Measurements from ENCODE around the gene SLC38A3. TPM values are rescaled to one million over a fixed set of nuclear protein-coding genes. Genes with fewer than 3 reads are reported as not detected.

SLC38A3 gene
- total RNA-seq, 1 donor from 2014 or later: not detected

GRCh38 chr3:50269460-50269859 is 64.4 kb downstream of the SLC38A3 start:
- intact Hi-C loops (cut with DNase I): no loop called here
- ATAC-seq: no peak
- peak overlapping the region; percentile 93 for H3K27ac ChIP-seq
- TF ChIP-seq, protein P1, sequence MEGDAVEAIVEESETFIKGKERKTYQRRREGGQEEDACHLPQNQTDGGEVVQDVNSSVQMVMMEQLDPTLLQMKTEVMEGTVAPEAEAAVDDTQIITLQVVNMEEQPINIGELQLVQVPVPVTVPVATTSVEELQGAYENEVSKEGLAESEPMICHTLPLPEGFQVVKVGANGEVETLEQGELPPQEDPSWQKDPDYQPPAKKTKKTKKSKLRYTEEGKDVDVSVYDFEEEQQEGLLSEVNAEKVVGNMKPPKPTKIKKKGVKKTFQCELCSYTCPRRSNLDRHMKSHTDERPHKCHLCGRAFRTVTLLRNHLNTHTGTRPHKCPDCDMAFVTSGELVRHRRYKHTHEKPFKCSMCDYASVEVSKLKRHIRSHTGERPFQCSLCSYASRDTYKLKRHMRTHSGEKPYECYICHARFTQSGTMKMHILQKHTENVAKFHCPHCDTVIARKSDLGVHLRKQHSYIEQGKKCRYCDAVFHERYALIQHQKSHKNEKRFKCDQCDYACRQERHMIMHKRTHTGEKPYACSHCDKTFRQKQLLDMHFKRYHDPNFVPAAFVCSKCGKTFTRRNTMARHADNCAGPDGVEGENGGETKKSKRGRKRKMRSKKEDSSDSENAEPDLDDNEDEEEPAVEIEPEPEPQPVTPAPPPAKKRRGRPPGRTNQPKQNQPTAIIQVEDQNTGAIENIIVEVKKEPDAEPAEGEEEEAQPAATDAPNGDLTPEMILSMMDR (IDR thresholded peaks at IDR 0.05): no peak
- no peak for DNase-seq
- peaks cover 76% of the 10 kb centered on the region for H3K4me1 ChIP-seq
- no peaks in the 10 kb centered on the region for H3K9me3 ChIP-seq
- peaks cover 1% of the 10 kb centered on the region for H3K27me3 ChIP-seq (ENCODE audit: low read depth)
- peak overlapping the region; percentile 62 for H3K4me3 ChIP-seq
- H3K36me3 ChIP-seq: no peaks in the 10 kb centered on the region

- Histone ChIP-seq H3K36me3 (no peaks in the 10 kb centered on the region), H3K27me3 (ENCODE audit: low read depth) (peaks cover 6% of the 10 kb centered on the region), H3K4me3 (peak overlapping the region; percentile 62), H3K27ac (peak overlapping the region; percentile 93), H3K9me3 (no peaks in the 10 kb centered on the region), H3K4me1 (peaks cover 74% of the 10 kb centered on the region)
- TF ChIP-seq, protein P1 (IDR thresholded peaks at IDR 0.05): no peak
- no peak for ATAC-seq
- intact Hi-C loops (cut with DNase I): no loop called here
- DNase-seq: no peak
Measured at GRCh38 chr3:50269977-50270413, 64.9 kb downstream of the SLC38A3 start.

- H3K27ac ChIP-seq: peak overlapping the region; percentile 18
- H3K9me3 ChIP-seq: no peaks in the 10 kb centered on the region
- H3K27me3 ChIP-seq (ENCODE audit: low read depth): peaks cover 13% of the 10 kb centered on the region
- peak overlapping the region; percentile 62 for H3K4me3 ChIP-seq
- peaks cover 68% of the 10 kb centered on the region for H3K4me1 ChIP-seq
- TF ChIP-seq, protein P1 (IDR thresholded peaks at IDR 0.05): no peak
- intact Hi-C loops (cut with DNase I): no loop called here
- ATAC-seq (no peak), DNase-seq (no peak)
- H3K36me3 ChIP-seq: no peaks in the 10 kb centered on the region
Measured at GRCh38 chr3:50270422-50271224, 65.6 kb downstream of the SLC38A3 start.

Small RNAs within 50 kb of the gene (microRNA-seq; reads per million reads assigned to microRNA genes)
- gene MIR566 (ENCODE audit: borderline number of aligned reads) (not detected), gene MIR5787 (ENCODE audit: borderline number of aligned reads) (not detected)

Other genes with a start within 250 kb of the SLC38A3 start
- gene RBM5, start 116.4 kb upstream of the SLC38A3 start, total RNA-seq: 153 TPM
- gene SEMA3F, start 49.9 kb upstream of the SLC38A3 start, total RNA-seq: 44.7 TPM
- gene GNAT1, start 13.7 kb upstream of the SLC38A3 start, total RNA-seq: not detected
- 372 TPM for gene GNAI2, start 30.9 kb downstream of the SLC38A3 start, total RNA-seq
- 77.6 TPM for gene SEMA3B, start 63.9 kb downstream of the SLC38A3 start, total RNA-seq
- gene LSMEM2, start 73.8 kb downstream of the SLC38A3 start, total RNA-seq: not detected
- 66.9 TPM for gene IFRD2, start 87.2 kb downstream of the SLC38A3 start, total RNA-seq
- gene HYAL3, start 94.1 kb downstream of the SLC38A3 start, total RNA-seq: 4.0 TPM
- gene NAA80, start 94.1 kb downstream of the SLC38A3 start, total RNA-seq: 9.3 TPM
- 58.2 TPM for gene HYAL1, start 98.3 kb downstream of the SLC38A3 start, total RNA-seq
- gene HYAL2, start 117.5 kb downstream of the SLC38A3 start, total RNA-seq: 155 TPM
- gene TUSC2, start 123.0 kb downstream of the SLC38A3 start, total RNA-seq: 29.4 TPM
- 39.5 TPM for gene RASSF1, start 135.6 kb downstream of the SLC38A3 start, total RNA-seq
- 32.8 TPM for gene ZMYND10, start 140.5 kb downstream of the SLC38A3 start, total RNA-seq
- gene NPRL2, start 145.5 kb downstream of the SLC38A3 start, total RNA-seq: 17.7 TPM
- 21.7 TPM for gene CYB561D2, start 145.6 kb downstream of the SLC38A3 start, total RNA-seq
- gene TMEM115, start 154.2 kb downstream of the SLC38A3 start, total RNA-seq: 37.5 TPM